Natural killer cell (primary cell): ENCODE results near the gene TBC1D2B. TPM values are rescaled to one million over a fixed set of nuclear protein-coding genes. Genes with fewer than 3 reads are reported as not detected.

ENCODE experiments used
- ATAC-seq, 3 donors: fragments of 150-1000 bp in 2 of 3; fragments of 200-7000 bp in 1 of 3; cut with Tn5 transposase; 1 replicate in 1 of 3; 2 replicates in 2 of 3; pipeline ENCODE4 v1.10.0; 2021; ENCODE audit warnings: mild to moderate bottlenecking in 2 of 3, moderate library complexity in 2 of 3
- DNase-seq, 2 donors: peaks; one replicate each; pipeline versions ENCODE4 v3.0.0 to v3.0.0-alpha.2; 2013 to 2021; ENCODE audit warnings: mixed read lengths in 1 of 2
- H3K27ac ChIP-seq: one replicate; pipeline ENCODE4 v1.5.1; 2013; ENCODE audit warnings: mild to moderate bottlenecking, low read length
- H3K27me3 ChIP-seq: one replicate; pipeline ENCODE4 v1.6.1; 2013; ENCODE audit warnings: low read length; ENCODE audit not compliant: control insufficient read depth, insufficient read depth
- H3K36me3 ChIP-seq: one replicate; pipeline ENCODE4 v1.6.1; 2013; ENCODE audit warnings: low read length; ENCODE audit not compliant: control insufficient read depth, insufficient read depth
- H3K4me1 ChIP-seq: one replicate; pipeline ENCODE4 v1.6.1; 2013; ENCODE audit warnings: low read length; ENCODE audit not compliant: control insufficient read depth, insufficient read depth
- H3K4me3 ChIP-seq: one replicate; pipeline ENCODE4 v1.5.1; 2013; ENCODE audit warnings: low read length
- H3K9me3 ChIP-seq: one replicate; pipeline ENCODE4 v1.6.1; 2013; ENCODE audit warnings: low read length; ENCODE audit not compliant: control insufficient read depth, insufficient read depth
- H3K27ac Mint-ChIP-seq, 2 donors: one replicate each; pipeline ENCODE4 v1.8.0; 2022; ENCODE audit warnings: mild to moderate bottlenecking in 2 of 2, mixed read lengths in 2 of 2, moderate library complexity in 1 of 2
- H3K27me3 Mint-ChIP-seq, 2 donors: one replicate each; pipeline ENCODE4 v1.8.0; 2022; ENCODE audit warnings: low read depth in 2 of 2, mixed read lengths in 2 of 2
- H3K36me3 Mint-ChIP-seq: one replicate; pipeline ENCODE4 v1.8.0; 2022; ENCODE audit warnings: mixed read lengths
- H3K4me1 Mint-ChIP-seq, 2 donors: one replicate each; pipeline ENCODE4 v1.8.0; 2022; ENCODE audit warnings: mixed read lengths in 2 of 2
- H3K4me3 Mint-ChIP-seq: one replicate; pipeline ENCODE4 v1.8.0; 2022; ENCODE audit warnings: mild to moderate bottlenecking, moderate library complexity, mixed read lengths
- H3K9me3 Mint-ChIP-seq, 2 donors: one replicate each; pipeline ENCODE4 v1.8.0; 2022; ENCODE audit warnings: mixed read lengths in 2 of 2
- WGBS: methylation state at CpG from one replicate; pipeline ENCODE4 v1.1.7; 2013; ENCODE audit warnings: missing lambda C conversion rate; ENCODE audit not compliant: insufficient coverage; 5-methylcytosine and 5-hydroxymethylcytosine counted together
- intact Hi-C: fragments of 100-400 bp; cut with micrococcal nuclease; formaldehyde crosslinking; loops from one replicate; pipeline ENCODE4 v1.14.2; 2022
- total RNA-seq, 4 donors: library from RNA; stranded (reverse); fragments of 120-200 nt in 1 of 4; gene quantifications; one replicate each; pipeline versions ENCODE4 v1.2.3 to v1.2.4, GENCODE V29; 2013 to 2022
- TF ChIP-seq, protein P1 (sequence below): fragments of 200-600 bp; IDR thresholded peaks from one replicate; pipeline ENCODE4 v1.8.0; 2022; ENCODE audit warnings: antibody characterized with exemption

The TBC1D2B gene
- total RNA-seq, 3 donors from 2014 or later (not counting 1 experiment from before 2014, with no cell fraction given), result 54.0 to 83.5 (median 56.7) TPM

DNA sequence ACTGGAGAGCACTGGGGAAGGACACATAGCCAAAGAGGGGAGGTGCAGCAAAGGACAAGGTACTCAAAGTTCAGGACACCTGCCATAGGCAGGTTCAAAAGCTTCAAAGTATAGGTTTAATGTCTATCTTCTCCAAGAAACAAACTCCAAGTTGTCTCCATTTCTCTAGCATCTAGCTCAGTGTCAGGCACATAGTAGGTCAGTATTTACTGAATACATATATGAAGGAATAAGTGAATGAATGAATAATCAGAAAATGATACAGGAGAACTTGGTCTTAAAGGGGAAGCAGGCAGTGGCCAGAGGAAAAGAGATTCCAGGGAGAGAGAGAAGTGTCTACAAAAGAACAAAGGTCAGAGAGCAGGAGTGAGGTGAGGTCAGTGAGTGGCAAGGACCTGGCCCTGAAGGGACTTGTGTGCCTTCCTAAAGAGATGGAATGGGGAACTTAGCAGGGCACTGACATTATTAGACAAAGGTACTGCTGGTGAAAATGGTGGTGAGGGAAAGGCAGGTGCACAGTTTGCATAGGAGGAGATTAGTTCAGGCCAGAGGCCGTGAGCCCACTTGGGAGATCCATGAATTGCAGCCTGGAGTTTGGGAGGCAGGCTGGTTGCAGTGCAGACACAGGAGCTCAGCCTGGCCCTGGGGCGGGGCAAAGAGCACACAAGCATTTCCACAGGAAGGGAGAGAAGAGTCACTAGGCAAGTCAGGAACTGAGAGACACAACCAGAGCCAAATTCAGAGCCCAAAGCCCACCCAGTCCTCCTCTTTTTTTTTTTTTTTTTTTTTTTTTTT lies 21.4 kb downstream of the TBC1D2B start:
- 28% methylated on average over 2 of the region's 2 CpGs for WGBS
- peak in 1 of 2 donors; percentile 62 for DNase-seq
- H3K4me1 Mint-ChIP-seq, result peaks cover 48 to 61% of the 10 kb centered on the region in 2 donors

DNA sequence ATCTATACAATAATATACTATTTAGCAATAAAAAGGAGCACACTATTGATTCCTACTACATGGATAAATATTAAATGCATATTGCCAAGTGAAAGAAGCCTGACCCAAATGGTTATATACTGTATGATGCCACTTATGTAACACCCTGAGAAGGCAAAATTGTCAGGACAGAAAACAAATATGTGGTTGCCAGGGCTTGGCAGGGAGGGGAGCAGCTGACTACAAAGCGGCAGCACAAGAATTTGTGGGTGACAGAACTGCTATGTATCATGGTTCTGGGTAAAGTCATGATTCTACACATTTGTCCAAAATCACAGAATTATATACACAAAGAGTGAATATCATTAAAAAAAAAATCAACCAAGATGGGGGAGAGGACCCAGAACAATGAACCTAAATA lies 22.5 kb downstream of the TBC1D2B start:
- intact Hi-C loops, result no loop called here
- Histone ChIP-seq H3K4me1 (peaks cover 63% of the 10 kb centered on the region), H3K36me3 (peaks cover 12% of the 10 kb centered on the region), H3K9me3 (no peaks in the 10 kb centered on the region), H3K27ac (peak overlapping the region; percentile 51), H3K27me3 (no peaks in the 10 kb centered on the region), H3K4me3 (no peak overlapping the region)
- Mint-ChIP-seq H3K27ac (peak overlapping the region; percentile 72 to 87), H3K4me3 (peak overlapping the region; percentile 80), H3K9me3 (no peaks in the 10 kb centered on the region), H3K36me3 (peaks cover 6% of the 10 kb centered on the region), H3K27me3 (no peaks in the 10 kb centered on the region), H3K4me1 (peaks cover 59 to 73% of the 10 kb centered on the region in 2 donors)
- TF ChIP-seq, protein P1, sequence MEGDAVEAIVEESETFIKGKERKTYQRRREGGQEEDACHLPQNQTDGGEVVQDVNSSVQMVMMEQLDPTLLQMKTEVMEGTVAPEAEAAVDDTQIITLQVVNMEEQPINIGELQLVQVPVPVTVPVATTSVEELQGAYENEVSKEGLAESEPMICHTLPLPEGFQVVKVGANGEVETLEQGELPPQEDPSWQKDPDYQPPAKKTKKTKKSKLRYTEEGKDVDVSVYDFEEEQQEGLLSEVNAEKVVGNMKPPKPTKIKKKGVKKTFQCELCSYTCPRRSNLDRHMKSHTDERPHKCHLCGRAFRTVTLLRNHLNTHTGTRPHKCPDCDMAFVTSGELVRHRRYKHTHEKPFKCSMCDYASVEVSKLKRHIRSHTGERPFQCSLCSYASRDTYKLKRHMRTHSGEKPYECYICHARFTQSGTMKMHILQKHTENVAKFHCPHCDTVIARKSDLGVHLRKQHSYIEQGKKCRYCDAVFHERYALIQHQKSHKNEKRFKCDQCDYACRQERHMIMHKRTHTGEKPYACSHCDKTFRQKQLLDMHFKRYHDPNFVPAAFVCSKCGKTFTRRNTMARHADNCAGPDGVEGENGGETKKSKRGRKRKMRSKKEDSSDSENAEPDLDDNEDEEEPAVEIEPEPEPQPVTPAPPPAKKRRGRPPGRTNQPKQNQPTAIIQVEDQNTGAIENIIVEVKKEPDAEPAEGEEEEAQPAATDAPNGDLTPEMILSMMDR, result no peak
- DNase-seq, result peak; percentile 24 to 78
- 0% methylated on average over 1 of the region's 1 CpG for WGBS
- peak; percentile 34 to 56 (median 52) for ATAC-seq

More for the DNA sequence above, 21.4 kb downstream of the TBC1D2B start:
- H3K4me3 ChIP-seq, result no peak overlapping the region
- no peaks in the 10 kb centered on the region for H3K9me3 Mint-ChIP-seq
- H3K27me3 ChIP-seq, result no peaks in the 10 kb centered on the region
- intact Hi-C loops, result no loop called here
- peak in 2 of 3 donors; percentile 19 to 27 for ATAC-seq
- H3K27ac Mint-ChIP-seq, result peak overlapping the region; percentile 72 to 87
- H3K9me3 ChIP-seq, result no peaks in the 10 kb centered on the region
- peak overlapping the region; percentile 51 for H3K27ac ChIP-seq
- H3K4me1 ChIP-seq, result peaks cover 53% of the 10 kb centered on the region
- H3K36me3 Mint-ChIP-seq, result peaks cover 6% of the 10 kb centered on the region
- H3K4me3 Mint-ChIP-seq, result peak overlapping the region; percentile 51
- H3K27me3 Mint-ChIP-seq, result no peaks in the 10 kb centered on the region
- TF ChIP-seq, protein P1, result no peak
- H3K36me3 ChIP-seq, result peaks cover 12% of the 10 kb centered on the region

DNA sequence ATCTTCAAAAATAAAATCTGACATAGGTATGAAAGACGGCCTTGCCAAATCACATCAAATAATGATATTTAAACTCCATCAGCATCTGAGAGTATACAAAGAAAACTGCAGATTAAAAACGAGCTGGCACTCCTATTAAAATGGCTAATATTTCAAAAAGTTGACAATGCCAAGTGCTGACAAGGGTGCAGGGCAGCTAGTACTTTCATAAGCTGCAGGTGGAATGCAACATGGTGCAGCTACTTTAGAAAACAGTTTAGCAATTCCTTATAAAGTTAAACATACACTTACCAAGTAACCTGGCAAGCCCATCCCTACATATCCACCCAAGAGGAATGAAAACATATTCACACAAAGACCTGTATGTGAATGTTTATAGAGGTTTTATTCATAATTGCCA lies 23.0 kb downstream of the TBC1D2B start:
- intact Hi-C loops, result no loop called here
- no peak for ATAC-seq

More for the DNA sequence above, 23.0 kb downstream of the TBC1D2B start:
- no peaks in the 10 kb centered on the region for H3K9me3 ChIP-seq
- peak overlapping the region; percentile 72 to 87 for H3K27ac Mint-ChIP-seq
- peaks cover 6% of the 10 kb centered on the region for H3K36me3 Mint-ChIP-seq
- H3K4me3 Mint-ChIP-seq, result peak overlapping the region; percentile 80
- peaks cover 65% of the 10 kb centered on the region for H3K4me1 ChIP-seq
- WGBS, result 88% methylated on average over 2 of the region's 2 CpGs
- H3K4me3 ChIP-seq, result no peak overlapping the region
- no peaks in the 10 kb centered on the region for H3K27me3 ChIP-seq
- H3K27ac ChIP-seq, result peak overlapping the region; percentile 51
- TF ChIP-seq, protein P1, result no peak
- H3K36me3 ChIP-seq, result peaks cover 12% of the 10 kb centered on the region
- H3K27me3 Mint-ChIP-seq, result no peaks in the 10 kb centered on the region
- H3K4me1 Mint-ChIP-seq, result peaks cover 64 to 74% of the 10 kb centered on the region in 2 donors
- no peak for DNase-seq
- H3K9me3 Mint-ChIP-seq, result no peaks in the 10 kb centered on the region
